Neuronal stem cell (in vitro differentiated cells): ENCODE results near the gene SUCLA2.

Experiments
- DNase-seq: peaks from one replicate; pipeline ENCODE4 v3.0.0-alpha.2; 2013; ENCODE audit warnings: low spot score
- H2AFZ ChIP-seq: one replicate; pipeline ENCODE4 v1.6.1; 2013; ENCODE audit warnings: mild to moderate bottlenecking, low read length, inconsistent platforms
- H2AK5ac ChIP-seq: 2 replicates; pipeline ENCODE4 v1.6.1; 2013; ENCODE audit warnings: low read depth, mild to moderate bottlenecking, inconsistent platforms, low read length, moderate library complexity, mixed read lengths
- H2BK120ac ChIP-seq: 2 replicates; pipeline ENCODE4 v1.6.1; 2013; ENCODE audit warnings: low read depth, mild to moderate bottlenecking, inconsistent platforms, low read length, moderate library complexity, mixed read lengths
- H2BK12ac ChIP-seq: one replicate; pipeline ENCODE4 v1.6.1; 2013; ENCODE audit warnings: low read length, inconsistent platforms
- H2BK15ac ChIP-seq: 2 replicates; pipeline ENCODE4 v1.6.1; 2013; ENCODE audit warnings: mild to moderate bottlenecking, low read length, inconsistent platforms, mixed read lengths
- H2BK5ac ChIP-seq: one replicate; pipeline ENCODE4 v1.6.1; 2013; ENCODE audit warnings: inconsistent platforms, mild to moderate bottlenecking, low read length, moderate library complexity
- H3K14ac ChIP-seq: one replicate; pipeline ENCODE4 v1.6.1; 2013; ENCODE audit warnings: low read length, inconsistent platforms
- H3K18ac ChIP-seq: 2 replicates; pipeline ENCODE4 v1.6.1; 2013; ENCODE audit warnings: low read length, inconsistent platforms
- H3K23ac ChIP-seq: 2 replicates; pipeline ENCODE4 v1.6.1; 2013; ENCODE audit warnings: low read depth, mild to moderate bottlenecking, mixed read lengths, low read length, inconsistent platforms; ENCODE audit not compliant: poor library complexity
- H3K27ac ChIP-seq: replicated peaks from 3 replicates; pipeline ENCODE4 v1.5.1; 2013; ENCODE audit warnings: low read length, inconsistent platforms
- H3K27me3 ChIP-seq, 3 experiments: 2 replicates each; pipeline ENCODE4 v1.6.1; 2013; ENCODE audit warnings: low read length in 3 of 3, mild to moderate bottlenecking in 2 of 3, inconsistent platforms in 1 of 3, low read depth in 1 of 3, mixed read lengths in 1 of 3, moderate library complexity in 1 of 3; ENCODE audit not compliant: control insufficient read depth in 3 of 3, insufficient read depth in 3 of 3
- H3K36me3 ChIP-seq, 2 donors: replicated peaks in 1 of 2; 2 replicates each; pipeline ENCODE4 v1.6.1; 2013; ENCODE audit warnings: low read length in 2 of 2; ENCODE audit not compliant: control insufficient read depth in 2 of 2, insufficient read depth in 2 of 2
- H3K4ac ChIP-seq: 2 replicates; pipeline ENCODE4 v1.6.1; 2013; ENCODE audit warnings: inconsistent platforms, mild to moderate bottlenecking, low read length, moderate library complexity
- H3K4me1 ChIP-seq, 2 donors: 1 replicate in 1 of 2; 2 replicates in 1 of 2; pipeline ENCODE4 v1.6.1; 2013; ENCODE audit warnings: low read length in 2 of 2, low read depth in 1 of 2; ENCODE audit not compliant: control insufficient read depth in 2 of 2, insufficient read depth in 1 of 2
- H3K4me2 ChIP-seq: one replicate; pipeline ENCODE4 v1.6.1; 2013; ENCODE audit warnings: mild to moderate bottlenecking, low read length, inconsistent platforms; ENCODE audit not compliant: insufficient read depth, poor library complexity, severe bottlenecking
- H3K4me3 ChIP-seq, 2 donors: 2 replicates each; pipeline ENCODE4 v1.5.1; 2013; ENCODE audit warnings: low read length in 2 of 2, mild to moderate bottlenecking in 2 of 2, inconsistent platforms in 1 of 2, moderate library complexity in 1 of 2
- H3K79me1 ChIP-seq: one replicate; pipeline ENCODE4 v1.6.1; 2013; ENCODE audit warnings: low read depth, mild to moderate bottlenecking, inconsistent platforms, low read length, moderate library complexity
- H3K9ac ChIP-seq: one replicate; pipeline ENCODE4 v1.6.1; 2013; ENCODE audit warnings: mild to moderate bottlenecking, low read depth, low read length, inconsistent platforms; ENCODE audit not compliant: poor library complexity
- H3K9me3 ChIP-seq, 2 donors: replicated peaks in 1 of 2; 2 replicates each; pipeline versions ENCODE3 to v1.6.1; 2013; ENCODE audit warnings: low read length in 2 of 2, mild to moderate bottlenecking in 2 of 2, inconsistent platforms in 1 of 2, low read depth in 1 of 2, mixed read lengths in 1 of 2, moderate library complexity in 1 of 2; ENCODE audit not compliant: control insufficient read depth in 2 of 2, insufficient read depth in 1 of 2
- H4K8ac ChIP-seq: one replicate; pipeline ENCODE4 v1.6.1; 2013; ENCODE audit warnings: low read depth, mild to moderate bottlenecking, inconsistent platforms, low read length, moderate library complexity
- H4K91ac ChIP-seq: one replicate; pipeline ENCODE4 v1.6.1; 2013; ENCODE audit warnings: low read length, low read depth, mild to moderate bottlenecking, inconsistent platforms; ENCODE audit not compliant: poor library complexity
- WGBS, 2 donors: extraction: QIAGEN DNeasy Blood & Tissue Kit; methylation state at CpG; one replicate each; pipeline ENCODE4 v1.1.7; 2013; ENCODE audit warnings: missing lambda C conversion rate in 2 of 2, mixed read lengths in 1 of 2; ENCODE audit not compliant: insufficient read length in 2 of 2, insufficient replicate concordance in 1 of 2; ENCODE audit errors: extremely low coverage in 2 of 2; 5-methylcytosine and 5-hydroxymethylcytosine counted together

Gene SUCLA2

DNA sequence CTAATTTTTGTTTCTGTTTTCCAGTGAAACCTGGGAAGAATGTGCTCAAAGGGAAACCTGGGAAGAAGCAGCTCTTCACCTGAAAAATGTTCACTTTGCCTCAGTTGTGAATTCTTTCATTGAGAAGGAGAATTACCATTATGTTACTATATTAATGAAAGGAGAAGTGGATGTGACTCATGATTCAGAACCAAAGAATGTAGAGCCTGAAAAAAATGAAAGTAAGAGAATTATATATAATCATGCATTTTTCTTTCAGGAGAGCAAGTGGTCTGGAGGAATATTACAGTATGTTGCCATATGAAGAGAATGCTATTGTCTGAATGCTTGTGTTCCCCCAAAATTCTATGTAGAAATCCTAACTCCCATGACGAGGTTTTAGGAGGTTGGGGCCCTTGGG lies 39.8 kb upstream of the SUCLA2 start:
- H3K4me1 ChIP-seq, result peaks cover 0 to 4% of the 10 kb centered on the region in 2 donors
- H2AK5ac ChIP-seq, result no peak overlapping the region
- H3K4ac ChIP-seq, result no peak overlapping the region
- H2BK5ac ChIP-seq, result no peak overlapping the region
- no peak overlapping the region for H3K27ac ChIP-seq
- H3K4me3 ChIP-seq, result no peak overlapping the region
- peaks cover 6 to 59% of the 10 kb centered on the region in 2 donors for H3K36me3 ChIP-seq
- H3K23ac ChIP-seq, result no peak overlapping the region
- DNase-seq, result no peak
- H3K79me1 ChIP-seq, result no peaks in the 10 kb centered on the region
- H3K14ac ChIP-seq, result no peak overlapping the region
- H3K9ac ChIP-seq, result no peak overlapping the region
- H4K91ac ChIP-seq, result no peak overlapping the region
- H2AFZ ChIP-seq, result no peak overlapping the region
- no peaks in the 10 kb centered on the region for H3K27me3 ChIP-seq
- H3K9me3 ChIP-seq, result peaks cover 2% of the 10 kb centered on the region in 2 donors
- H2BK120ac ChIP-seq, result no peak overlapping the region
- no peak overlapping the region for H3K4me2 ChIP-seq
- no CpG with 5 or more reads among the region's 1 CpG for WGBS, 2 donors
- H3K18ac ChIP-seq, result no peak overlapping the region
- H4K8ac ChIP-seq, result no peak overlapping the region
- no peak overlapping the region for H2BK15ac ChIP-seq
- H2BK12ac ChIP-seq, result no peak overlapping the region

DNA sequence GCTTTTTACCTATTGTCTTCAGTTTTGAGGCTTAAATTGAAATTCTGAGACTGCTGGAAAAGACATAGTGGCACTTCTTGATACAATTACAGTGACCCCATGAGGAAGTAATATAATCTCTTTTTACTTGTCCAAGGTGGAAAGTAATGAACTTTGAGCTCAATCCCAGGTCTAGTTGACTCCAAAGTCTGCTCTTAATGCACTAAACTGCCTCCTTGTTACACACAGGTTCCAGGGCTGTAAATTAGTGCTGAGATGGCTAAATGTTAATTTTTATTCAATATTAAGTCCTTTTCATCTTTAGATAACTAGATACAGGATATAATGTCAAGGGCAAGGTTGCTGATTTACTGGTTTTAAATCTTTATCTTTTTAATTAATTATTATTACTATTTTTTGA lies 39.0 kb upstream of the SUCLA2 start:
- H2BK15ac ChIP-seq, result no peak overlapping the region
- H3K4ac ChIP-seq, result no peak overlapping the region
- H2BK12ac ChIP-seq, result no peak overlapping the region
- H4K91ac ChIP-seq, result no peak overlapping the region
- no peak overlapping the region for H2BK5ac ChIP-seq
- H2BK120ac ChIP-seq, result no peak overlapping the region
- no peak overlapping the region for H3K9ac ChIP-seq
- no peak overlapping the region for H3K4me2 ChIP-seq
- no peak overlapping the region for H3K4me3 ChIP-seq
- peaks cover 2% of the 10 kb centered on the region in 2 donors for H3K9me3 ChIP-seq
- no peak for DNase-seq
- H3K27ac ChIP-seq, result no peak overlapping the region
- no peaks in the 10 kb centered on the region for H3K79me1 ChIP-seq
- no peak overlapping the region for H2AFZ ChIP-seq
- no peaks in the 10 kb centered on the region for H3K27me3 ChIP-seq
- no peak overlapping the region for H2AK5ac ChIP-seq
- H3K23ac ChIP-seq, result no peak overlapping the region
- no peak overlapping the region for H3K14ac ChIP-seq
- peaks cover 0 to 4% of the 10 kb centered on the region in 2 donors for H3K4me1 ChIP-seq
- no peak overlapping the region for H3K18ac ChIP-seq
- H3K36me3 ChIP-seq, result peaks cover 6 to 53% of the 10 kb centered on the region in 2 donors
- H4K8ac ChIP-seq, result no peak overlapping the region

DNA sequence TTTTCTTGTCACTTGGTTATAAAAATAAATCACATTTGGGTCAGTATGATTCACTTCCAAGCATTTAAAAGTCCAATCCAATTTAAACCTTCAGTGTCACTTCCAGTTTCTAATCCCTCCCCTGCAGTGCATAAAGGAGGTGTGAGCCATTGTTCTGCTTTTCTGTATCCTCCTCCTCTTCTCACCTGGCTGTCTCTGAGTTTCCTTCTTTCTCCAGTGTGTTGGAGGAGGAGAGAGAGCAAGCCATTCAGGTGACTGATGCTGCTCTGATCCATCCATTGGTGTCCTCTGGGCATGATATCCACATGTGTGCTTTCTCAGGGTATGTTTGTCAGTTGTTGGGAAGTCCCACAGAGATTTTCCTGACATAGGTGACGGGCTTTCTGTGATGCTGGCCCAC lies 37.7 kb upstream of the SUCLA2 start:
- H3K9me3 ChIP-seq, result peaks cover 2% of the 10 kb centered on the region in 2 donors
- H3K4me1 ChIP-seq, result peaks cover 0 to 4% of the 10 kb centered on the region in 2 donors
- no peak overlapping the region for H4K8ac ChIP-seq
- no peak overlapping the region for H2BK120ac ChIP-seq
- H3K23ac ChIP-seq, result no peak overlapping the region
- H2AK5ac ChIP-seq, result no peak overlapping the region
- no peak for DNase-seq
- H3K27ac ChIP-seq, result no peak overlapping the region
- peak overlapping the region in 1 of 2 donors; percentile 72 for H3K4me3 ChIP-seq
- no peak overlapping the region for H2AFZ ChIP-seq
- no peak overlapping the region for H4K91ac ChIP-seq
- peaks cover 6 to 46% of the 10 kb centered on the region in 2 donors for H3K36me3 ChIP-seq
- no peaks in the 10 kb centered on the region for H3K27me3 ChIP-seq
- no peak overlapping the region for H3K9ac ChIP-seq
- H3K18ac ChIP-seq, result no peak overlapping the region
- peak overlapping the region; percentile 14 for H3K4me2 ChIP-seq
- no peak overlapping the region for H2BK15ac ChIP-seq
- no peaks in the 10 kb centered on the region for H3K79me1 ChIP-seq
- no peak overlapping the region for H2BK5ac ChIP-seq
- WGBS, 2 donors, result no CpG with 5 or more reads among the region's 1 CpG
- no peak overlapping the region for H3K14ac ChIP-seq
- H2BK12ac ChIP-seq, result no peak overlapping the region
- no peak overlapping the region for H3K4ac ChIP-seq

DNA sequence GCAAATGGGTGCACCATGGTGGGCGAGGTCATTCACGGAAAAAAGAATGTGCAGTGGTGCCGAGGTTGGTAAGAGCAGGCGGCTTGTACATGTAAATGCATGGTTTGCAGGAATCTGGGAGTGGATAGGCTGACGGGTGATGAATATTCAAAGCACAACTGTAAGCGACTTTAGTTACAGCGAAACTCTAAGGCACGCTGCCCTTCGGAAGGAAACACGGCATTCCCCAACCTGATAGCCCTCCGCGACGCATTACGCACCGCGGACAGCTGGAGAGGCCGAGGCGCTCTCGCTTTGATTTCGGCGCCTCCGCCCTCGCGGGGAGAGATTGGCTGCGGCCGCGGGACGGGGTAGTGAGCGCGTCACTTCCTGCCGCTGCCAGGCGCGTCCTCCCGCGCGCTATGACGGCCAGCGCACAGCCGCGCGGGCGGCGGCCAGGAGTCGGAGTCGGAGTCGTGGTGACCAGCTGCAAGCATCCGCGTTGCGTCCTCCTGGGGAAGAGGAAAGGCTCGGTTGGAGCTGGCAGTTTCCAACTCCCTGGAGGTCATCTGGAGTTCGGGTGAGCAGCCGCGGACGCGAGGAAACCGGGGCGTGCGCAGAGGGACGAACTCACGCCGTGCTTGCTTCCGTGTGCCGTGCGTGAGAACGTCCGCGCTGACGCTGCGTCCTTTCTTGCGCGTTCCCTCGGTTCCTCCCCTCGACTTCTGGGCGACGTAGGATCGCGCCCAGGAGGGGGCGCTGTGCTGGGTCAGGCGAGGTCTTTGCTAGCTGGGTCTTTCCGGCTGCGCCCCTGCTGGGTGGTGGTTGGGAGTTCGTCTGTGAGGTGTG lies 36.5 kb upstream of the SUCLA2 start, which contains the start of gene NUDT15:
Gene NUDT15, plus strand, starts transcription at position 381 of the 828 bp plus-strand sequence. Its CDS starts 21 bp downstream, at position 402.
- DNase-seq, result peak; percentile 91
- Histone ChIP-seq H3K9ac (peak within 1 kb of the TSS; percentile 90), H3K9me3 (peaks cover 3 to 6% of the 10 kb centered on the region in 2 donors), H2AFZ (peak within 1 kb of the TSS; percentile 94), H2AK5ac (no peak within 1 kb of the TSS), H3K27ac (peak within 1 kb of the TSS; percentile 94), H3K27me3 (no peaks in the 10 kb centered on the region), H2BK5ac (no peak within 1 kb of the TSS), H2BK120ac (no peak within 1 kb of the TSS), H3K4me2 (peak within 1 kb of the TSS; percentile 78), H3K4me3 (peak within 1 kb of the TSS; percentile 72 to 84), H4K8ac (no peak within 1 kb of the TSS), H2BK12ac (no peak within 1 kb of the TSS), H2BK15ac (no peak within 1 kb of the TSS), H3K4ac (no peak within 1 kb of the TSS), H3K23ac (peak within 1 kb of the TSS; percentile 66), H3K79me1 (no peaks in the 10 kb centered on the region), H3K4me1 (peaks cover 0 to 4% of the 10 kb centered on the region in 2 donors), H3K14ac (no peak within 1 kb of the TSS), H4K91ac (no peak within 1 kb of the TSS), H3K36me3 (peaks cover 7 to 34% of the 10 kb centered on the region in 2 donors), H3K18ac (peak within 1 kb of the TSS; percentile 99)
- WGBS, 2 donors, result no CpG with 5 or more reads among the region's 82 CpGs
